Anterior cingulate cortex (tissue), 58 donors: Measurements from ENCODE around the gene RHO.
"Not testable (repeated sequence)": the region's sequence is repeated elsewhere in the genome, so short reads cannot be mapped to it uniquely, and the experiment has no call there.

ENCODE experiments used
- DNase-seq, 58 donors: peaks; one replicate each; lab custom pipeline; 2025; lab: John Stamatoyannopoulos, UW

RHO gene

GRCh38 chr3:129498603-129499488 lies 29.6 kb upstream of the RHO start:
- DNase-seq, result not testable (repeated sequence)

- DNase-seq, result not testable (repeated sequence)
These were observed 28.7 kb upstream of the RHO start for GRCh38 chr3:129499604-129500333.

- no peak for DNase-seq
These were observed 28.1 kb upstream of the RHO start for GRCh38 chr3:129500334-129500658.

DNA sequence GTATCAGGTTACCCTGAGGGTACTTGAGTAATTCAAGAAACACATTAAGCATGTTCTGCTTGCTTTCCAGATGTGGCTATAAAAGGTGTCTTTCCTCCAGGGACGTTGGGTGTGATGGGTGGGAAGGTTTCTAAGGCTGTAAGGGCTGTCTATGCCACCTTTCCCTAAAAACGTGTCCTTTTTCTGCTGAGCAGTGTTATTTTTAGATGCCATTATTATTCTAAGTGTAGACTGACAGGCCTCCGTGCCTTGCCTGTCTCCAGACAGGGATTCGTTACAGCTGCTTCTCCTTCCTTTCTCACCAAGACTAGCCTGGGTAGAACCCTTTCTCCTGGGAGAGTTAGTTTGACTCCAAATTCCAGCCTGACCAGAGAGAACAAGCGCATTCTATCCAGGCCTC lies 26.8 kb upstream of the RHO start:
- no peak for DNase-seq

- DNase-seq, result peak in 5 of 58 donors; percentile 15 to 26 (median 21)
These were observed 25.6 kb upstream of the RHO start for GRCh38 chr3:129502641-129503408.

DNA sequence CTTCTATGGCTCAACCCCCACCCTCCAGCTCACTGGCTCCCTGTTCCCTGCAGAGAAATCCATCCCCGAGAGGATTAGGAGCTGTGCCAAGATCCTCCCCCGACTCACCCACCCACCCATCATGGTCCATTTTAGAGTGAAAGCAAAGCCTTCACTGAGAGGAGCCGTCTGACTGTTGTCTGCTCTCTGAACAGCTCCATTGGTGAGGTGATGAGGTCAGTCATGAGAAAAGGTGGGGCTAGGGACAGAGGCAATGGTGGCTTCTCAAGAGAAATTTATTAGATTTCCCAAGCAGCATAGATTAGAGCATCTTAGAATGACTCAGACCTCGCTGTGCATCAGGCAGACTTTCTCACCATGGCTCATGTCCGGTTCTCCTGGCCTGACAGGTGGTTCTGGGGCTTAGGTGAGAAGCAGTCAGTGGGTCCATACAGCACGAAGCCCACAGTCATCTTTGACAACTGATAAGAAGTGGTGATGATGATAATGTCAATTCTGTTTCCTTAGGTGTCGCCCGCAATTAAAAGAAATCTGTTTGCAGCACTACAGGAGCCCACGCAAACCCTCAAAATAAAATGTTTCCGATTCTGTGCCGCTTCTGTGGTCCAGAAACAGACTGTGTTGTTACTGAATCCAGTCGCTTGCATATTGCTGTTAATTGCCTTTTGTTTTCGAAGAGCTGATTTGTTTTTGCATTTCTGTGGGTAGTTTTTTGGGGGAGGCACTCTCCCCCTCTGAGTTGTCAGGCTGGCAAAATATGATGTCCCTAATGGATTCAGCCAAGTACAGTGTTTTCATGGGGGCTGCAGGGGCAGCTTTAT lies 24.8 kb upstream of the RHO start:
- DNase-seq, result peak in 12 of 58 donors; percentile 13 to 66 (median 32)

- DNase-seq, result no peak
These were observed 23.9 kb upstream of the RHO start for GRCh38 chr3:129504471-129505100.

GRCh38 chr3:129505341-129505740 lies 23.1 kb upstream of the RHO start:
- no peak for DNase-seq

DNA sequence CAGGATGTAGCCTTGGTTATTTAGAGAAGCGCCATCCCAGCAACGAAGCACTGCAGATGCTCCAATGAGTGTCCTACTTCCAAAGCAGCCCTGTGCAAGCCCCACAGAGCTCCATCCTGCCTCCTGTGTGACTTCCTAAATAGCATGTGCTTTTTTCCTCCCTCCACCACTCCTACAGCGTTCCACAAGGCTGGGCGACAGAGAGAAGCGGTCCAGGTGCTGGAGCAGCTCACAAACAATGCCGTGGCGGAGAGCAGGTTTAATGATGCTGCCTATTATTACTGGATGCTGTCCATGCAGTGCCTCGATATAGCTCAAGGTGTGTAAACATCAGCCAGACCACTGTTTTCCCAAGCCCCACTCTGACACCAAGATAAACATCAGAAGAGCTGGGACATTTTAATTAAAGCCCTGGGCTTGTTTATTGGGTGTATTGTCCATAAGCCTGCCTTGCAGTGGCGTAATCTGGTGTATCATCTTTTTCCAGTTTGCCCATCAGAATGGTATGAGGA lies 22.2 kb upstream of the RHO start:
- DNase-seq, result peak in 12 of 58 donors; percentile 12 to 66 (median 30)

GRCh38 chr3:129507181-129507831 lies 21.1 kb upstream of the RHO start:
- DNase-seq, result peak in 52 of 58 donors; percentile 16 to 84 (median 58)

DNA sequence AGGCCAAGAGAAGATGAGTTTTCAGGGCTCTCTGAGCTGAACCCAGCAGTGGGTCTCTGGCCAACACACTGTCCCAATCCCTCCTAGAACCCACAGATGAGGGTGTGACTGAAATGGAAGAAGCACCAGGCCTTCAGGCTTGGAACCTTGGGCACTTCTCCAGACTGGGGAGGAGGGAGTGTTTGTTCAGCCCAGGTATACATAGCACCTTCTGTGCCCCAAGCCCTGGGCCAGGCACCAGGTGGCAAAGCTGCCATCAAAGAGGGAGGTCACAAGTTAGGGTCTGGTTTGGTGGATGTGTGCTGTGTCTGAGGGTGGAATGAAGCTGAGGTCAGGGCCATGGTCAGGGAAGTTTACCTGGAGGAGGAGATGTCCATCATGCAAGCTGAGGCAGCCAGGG lies 15.8 kb upstream of the RHO start:
- DNase-seq, result no peak

DNA sequence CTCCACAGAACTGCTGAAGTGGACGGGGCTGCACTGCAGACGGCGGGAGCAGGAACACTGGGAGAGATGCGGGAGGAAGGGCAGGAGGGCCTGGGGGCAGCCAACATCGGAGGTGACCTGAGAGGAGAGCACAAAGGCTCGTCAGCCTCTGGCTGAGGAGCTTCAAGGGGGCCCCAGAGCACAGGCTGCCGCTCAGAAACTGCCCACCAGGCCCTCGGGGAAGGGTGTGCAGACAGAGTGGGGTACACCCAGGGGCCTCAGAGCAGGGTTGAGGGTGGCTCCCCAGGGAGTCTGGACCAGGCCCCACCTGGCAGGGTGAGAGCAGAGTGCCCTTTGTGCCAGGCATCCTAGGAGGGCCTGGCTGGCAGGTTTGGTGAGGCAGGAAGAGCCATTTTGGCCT lies 14.7 kb upstream of the RHO start:
- DNase-seq, result no peak

DNA sequence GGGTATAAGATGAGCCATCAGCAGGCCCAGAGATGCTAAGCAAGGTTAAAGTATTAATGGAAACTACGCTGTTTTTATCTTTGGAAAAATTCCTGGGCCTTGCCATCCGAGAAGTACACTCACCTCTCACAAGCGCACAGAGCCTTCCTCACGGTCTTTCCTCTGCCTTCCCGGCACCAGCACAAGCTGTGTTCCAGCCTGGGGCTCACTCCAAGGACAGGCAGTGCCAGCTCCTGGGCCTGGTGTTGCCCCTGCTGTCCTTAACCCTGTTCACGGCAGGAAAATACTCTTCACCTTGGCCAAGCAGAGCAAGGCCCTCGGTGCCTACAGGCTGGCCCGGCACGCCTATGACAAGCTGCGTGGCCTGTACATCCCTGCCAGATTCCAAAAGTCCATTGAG lies 14.3 kb upstream of the RHO start:
- DNase-seq, result no peak

GRCh38 chr3:129514563-129514962 lies 13.9 kb upstream of the RHO start:
- no peak for DNase-seq

DNA sequence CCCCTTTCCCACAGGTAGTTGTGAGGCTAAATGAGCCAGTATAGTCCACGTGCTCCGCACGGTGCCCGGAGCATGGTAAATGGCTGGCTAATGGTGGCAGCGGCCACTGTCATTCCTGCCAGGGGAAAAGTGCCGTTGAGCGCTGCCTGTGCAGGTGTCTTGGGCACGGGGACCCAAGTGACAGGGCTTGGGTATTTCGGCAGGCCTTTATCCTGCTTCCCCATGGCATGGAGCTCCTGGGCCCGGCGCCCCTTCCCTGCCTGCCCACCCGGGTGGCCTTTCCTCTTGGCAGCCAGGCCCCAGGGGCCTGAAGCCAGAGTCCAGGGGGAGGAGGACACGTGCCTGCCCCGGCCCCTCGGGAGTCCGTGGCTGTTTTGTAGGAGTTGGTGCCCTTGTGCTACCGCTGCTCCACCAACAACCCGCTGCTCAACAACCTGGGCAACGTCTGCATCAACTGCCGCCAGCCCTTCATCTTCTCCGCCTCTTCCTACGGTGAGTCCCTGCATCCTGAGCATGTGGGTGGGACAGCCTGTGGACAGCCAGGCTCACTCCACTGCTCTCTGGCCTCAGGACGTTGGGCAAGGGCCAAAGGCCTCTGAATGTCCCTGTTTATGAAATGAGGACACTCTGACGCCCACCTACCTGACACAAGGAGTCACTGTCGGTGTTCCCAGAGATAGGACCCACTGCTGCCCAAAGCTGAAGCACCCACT lies 13.2 kb upstream of the RHO start:
- not testable (repeated sequence) for DNase-seq

GRCh38 chr3:129515821-129516432 lies 12.5 kb upstream of the RHO start:
- not testable (repeated sequence) for DNase-seq

DNA sequence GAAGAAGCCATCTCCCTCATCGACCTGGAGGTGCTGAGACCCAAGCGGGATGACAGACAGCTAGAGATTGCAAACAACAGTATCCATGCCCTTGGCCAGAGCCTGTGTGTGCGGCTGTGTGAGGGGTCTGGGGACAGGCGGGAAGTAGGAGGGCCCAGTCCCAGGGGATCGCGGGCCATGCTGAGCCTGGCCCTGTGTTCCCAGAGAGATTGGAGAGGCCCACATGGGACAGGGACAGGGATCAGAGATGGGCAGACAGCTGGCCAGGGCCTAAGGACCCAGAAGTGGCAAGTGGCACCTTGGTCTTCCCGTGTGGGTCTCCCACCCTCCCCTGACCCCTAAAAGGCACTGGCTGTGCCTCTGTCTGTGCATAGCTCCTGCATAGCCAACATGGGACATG lies 10.9 kb upstream of the RHO start:
- DNase-seq, result no peak
